GM21737 (cell line): ENCODE results near the gene TUFM.
"Not testable (repeated sequence)": the region's sequence is repeated elsewhere in the genome, so short reads cannot be mapped to it uniquely, and the experiment has no call there.

Source experiments
- ATAC-seq: cut with Tn5 transposase; IDR thresholded peaks from one replicate; pipeline ENCODE4 v1.9.1; 2021; ENCODE audit warnings: mild to moderate bottlenecking, moderate library complexity; ENCODE audit not compliant: unreplicated experiment

TUFM gene

DNA sequence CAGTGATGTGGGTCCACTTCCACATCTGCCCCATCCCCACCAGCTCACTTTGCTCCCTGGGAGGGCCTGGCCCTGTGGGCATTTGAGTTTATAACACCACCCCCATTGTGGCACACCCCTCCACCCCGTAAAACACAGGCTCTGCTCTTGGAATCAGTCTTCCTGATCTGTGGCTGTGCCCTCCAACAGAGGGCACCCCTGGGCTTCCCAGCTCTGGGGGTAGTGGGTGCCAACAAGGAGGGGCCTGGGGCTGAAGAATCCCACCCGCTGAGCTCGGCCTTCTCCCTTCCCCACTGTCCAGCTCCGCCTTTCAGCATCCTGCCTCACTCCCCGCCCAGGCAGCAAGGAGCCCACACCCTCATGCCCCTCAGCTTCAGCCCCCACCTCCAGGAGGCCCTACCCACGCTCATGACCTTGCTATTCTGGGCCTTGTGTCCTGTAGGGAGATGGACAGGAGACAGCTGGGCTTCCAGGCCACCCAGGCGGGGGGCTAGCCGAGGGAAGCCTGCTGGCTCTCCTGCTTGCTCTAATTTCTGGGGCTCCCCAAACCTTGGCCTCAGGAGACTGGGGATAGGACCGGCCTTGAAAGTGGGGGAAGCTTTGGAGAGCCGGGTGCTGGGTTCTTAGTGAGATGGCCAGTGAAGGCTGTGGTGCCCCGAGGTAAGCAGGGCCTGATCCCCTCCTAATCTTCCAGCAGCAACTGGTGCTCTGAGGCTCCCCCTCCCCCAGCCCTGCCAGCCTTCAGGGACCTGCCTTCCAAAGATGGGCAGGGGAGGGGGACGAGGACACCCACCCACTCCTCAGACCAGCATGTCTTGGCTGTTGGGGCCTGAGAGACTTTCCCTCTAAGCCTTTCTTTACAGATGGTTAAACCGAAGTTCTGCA is 29.2 kb upstream of the TUFM start:
- no peak for ATAC-seq

DNA sequence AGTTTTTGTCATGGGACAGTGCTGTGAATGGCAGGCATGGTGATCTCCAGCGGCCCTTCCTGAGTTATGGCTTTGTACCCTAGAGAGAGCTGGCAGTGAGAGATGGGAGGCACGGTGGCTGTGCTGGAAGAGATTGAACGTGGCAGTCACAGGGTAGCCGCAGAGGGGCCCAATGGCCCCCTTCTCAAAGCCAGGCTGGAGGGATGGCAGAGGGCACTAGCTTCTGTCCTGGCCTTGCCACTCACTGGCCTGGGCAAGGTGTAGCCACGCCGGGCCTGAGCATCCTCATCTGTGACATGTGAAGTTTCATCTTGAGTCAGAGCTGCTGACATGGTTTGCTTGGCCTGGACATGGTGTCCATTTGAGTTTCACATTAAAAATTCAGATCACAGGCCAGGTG is 28.3 kb upstream of the TUFM start:
- no peak for ATAC-seq

DNA sequence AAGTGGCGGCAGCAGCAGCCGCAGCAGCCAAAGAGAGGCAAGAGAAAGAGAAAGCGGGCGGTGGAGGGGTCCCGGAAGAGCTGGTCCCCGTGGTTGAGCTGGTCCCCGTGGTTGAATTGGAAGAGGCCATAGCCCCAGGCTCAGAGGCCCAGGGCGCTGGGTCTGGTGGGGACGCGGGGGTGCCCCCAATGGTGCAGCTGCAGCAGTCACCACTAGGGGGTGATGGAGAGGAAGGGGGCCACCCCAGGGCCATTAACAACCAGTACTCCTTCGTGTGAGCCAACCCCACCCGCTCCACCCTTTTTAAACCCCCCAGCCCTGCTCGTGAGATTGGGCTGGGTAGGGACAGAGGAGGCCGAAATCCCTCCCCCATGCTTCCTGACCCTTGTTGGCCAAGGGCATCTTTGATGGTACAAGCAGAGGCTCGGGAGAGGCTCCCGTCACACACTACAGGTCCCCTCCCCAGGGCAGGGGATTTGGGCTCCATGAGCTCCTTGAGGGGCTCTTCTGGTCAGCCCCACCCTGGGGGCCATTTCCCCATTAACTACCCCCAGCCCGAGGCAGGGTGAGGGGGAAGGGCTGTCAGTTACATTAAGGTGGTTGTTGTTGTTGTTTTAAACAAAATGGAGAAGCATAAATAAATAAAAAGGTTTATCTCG is 27.5 kb upstream of the TUFM start:
- ATAC-seq = no peak

DNA sequence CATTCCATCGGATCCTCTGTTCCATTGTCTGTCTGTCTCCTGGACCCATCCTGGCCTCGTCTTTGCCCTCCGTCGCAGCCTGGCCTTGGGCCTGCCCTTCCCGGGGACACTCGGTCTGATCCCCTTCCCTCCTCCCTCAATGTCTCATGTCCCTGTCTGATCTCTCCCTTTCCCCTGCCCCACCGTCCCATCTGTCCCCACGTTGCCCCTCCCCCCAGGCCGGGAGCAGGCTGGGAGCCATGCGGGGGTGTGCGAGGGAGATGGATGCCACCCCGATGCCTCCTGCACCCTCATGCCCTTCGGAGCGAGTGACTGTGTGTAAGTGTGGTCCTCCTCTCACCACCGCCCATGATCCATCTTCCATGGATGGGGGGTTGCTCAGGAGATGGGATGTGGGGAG is 26.8 kb upstream of the TUFM start:
- ATAC-seq = no peak

DNA sequence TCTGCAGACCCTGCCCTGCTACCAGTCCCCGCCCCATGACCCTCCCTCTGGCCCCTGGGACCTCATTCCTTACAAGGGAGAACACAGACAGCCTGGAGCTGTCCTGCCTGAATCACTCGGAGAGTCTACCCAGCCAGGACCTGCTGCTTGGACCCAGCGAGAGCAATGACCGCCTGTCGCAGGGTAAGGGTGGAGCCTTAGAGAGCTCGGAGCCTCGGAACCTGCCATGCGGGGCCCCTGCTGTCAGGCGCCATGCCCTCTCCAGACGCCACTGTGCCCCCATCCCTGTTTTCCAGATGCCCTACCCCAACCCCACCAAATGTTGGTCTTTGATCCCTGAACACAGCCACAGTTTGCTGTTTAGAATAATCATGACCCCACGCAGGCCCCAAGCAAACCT is 23.1 kb upstream of the TUFM start:
- no peak for ATAC-seq

DNA sequence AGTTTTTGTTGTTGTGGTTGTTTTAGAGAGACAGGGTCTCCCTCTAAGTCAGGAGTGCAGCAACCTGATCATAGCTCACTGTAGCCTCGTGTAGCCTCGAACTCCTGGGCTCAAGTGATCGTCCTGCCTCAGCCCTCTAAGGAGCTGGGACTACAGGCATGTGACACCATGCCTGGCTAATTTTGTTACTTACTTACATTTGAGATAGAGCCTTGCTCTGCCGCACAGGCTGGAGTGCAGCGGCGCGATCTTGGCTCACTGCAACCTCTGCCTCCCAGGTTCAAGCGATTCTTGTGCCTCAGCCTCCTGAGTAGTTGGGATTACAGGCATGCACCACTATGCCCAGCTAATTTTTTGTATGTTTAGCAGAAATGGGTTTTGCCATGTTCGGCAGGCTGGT is 21.5 kb upstream of the TUFM start:
- ATAC-seq = not testable (repeated sequence)

DNA sequence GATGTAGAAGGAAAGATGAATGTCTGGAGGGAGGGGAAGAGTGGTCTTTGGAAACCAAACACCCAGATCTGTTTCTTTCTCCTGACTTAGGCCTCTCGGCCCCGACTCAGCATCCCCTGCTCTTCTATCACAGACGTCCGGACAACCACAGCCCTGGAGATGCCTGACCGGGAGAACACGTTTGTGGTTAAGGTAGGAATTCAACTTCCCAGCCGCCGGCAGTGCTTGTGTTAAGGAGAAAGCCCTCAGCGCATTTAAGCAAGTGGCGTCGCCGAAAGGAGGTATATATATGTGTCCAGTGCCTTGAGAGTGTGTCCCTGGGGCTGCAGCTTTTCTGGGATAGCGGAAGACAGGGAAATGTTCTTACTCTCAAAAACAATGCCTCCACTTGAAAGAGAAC is 21.1 kb upstream of the TUFM start:
- no peak for ATAC-seq

DNA sequence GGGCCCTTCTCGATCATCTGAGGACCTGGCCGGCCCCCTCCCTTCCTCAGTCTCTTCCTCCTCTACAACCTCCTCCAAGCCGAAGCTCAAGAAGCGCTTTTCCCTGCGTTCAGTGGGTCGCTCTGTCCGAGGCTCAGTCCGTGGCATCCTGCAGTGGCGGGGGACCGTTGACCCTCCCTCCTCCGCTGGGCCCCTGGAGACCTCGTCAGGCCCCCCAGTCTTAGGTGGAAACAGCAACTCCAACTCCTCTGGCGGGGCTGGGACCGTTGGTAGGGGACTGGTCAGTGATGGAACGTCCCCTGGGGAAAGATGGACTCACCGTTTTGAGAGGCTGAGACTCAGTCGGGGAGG is 20.3 kb upstream of the TUFM start:
- ATAC-seq = no peak

DNA sequence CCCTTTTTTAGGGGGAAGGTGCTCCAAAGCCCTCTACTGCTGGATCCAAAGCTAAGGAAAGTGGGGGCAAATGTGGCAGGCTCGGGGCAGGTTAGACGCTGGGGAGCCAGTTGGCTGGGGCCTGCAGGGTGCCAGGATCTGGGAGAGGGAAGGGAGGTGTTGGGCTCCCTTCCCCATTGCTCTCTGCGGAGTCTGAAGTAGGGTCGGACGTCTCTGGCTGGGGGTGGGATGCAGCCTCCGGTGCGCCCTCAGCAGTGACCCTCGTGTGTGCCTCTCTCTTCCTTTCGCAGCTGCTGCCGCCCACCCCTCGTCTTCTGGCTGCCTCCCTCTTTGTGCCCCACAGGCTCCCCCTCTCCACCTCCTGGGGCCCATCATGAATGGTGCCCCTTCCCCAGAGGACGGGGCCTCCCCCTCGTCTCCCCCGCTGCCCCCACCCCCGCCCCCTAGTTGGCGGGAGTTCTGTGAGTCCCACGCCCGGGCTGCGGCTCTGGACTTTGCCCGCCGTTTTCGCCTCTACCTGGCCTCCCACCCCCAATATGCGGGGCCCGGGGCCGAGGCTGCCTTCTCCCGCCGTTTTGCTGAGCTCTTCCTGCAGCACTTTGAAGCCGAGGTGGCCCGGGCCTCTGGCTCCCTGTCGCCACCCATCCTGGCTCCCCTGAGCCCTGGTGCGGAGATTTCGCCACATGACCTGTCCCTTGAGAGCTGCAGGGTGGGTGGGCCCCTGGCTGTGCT is 19.7 kb upstream of the TUFM start:
- ATAC-seq = no peak

DNA sequence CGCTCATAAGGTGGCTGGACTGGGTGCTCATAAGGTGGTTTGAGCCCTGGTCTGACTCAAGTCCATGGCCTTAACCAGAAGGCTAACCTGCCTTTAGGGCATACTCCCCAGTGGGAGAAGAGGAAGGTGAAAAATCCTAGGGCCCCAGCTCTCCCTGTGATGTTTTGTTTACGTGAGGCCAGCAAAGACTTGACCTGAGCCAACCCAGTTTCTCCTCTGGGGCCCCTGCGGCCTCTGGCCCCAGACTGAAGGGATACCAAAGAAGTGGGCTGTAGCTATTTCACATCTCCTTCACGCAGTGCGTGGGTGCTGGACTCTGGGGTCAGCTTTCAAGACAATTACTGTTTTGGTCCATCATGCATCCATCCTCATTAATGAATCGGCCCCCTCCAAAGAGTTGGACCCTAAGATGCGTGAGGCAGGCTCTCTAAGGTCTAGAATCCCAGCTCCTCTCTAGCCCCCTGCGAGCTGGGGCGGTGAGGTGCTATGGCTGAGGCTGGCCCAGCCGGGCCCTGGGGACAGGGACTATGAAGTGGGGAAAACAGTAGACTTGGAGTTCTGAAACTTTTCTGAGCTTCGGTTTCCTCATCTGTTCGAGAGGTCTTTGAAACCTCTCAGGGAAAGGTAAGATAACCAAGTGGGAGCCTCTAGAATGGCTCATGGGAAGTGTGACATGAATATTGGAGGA is 19.0 kb upstream of the TUFM start:
- no peak for ATAC-seq

DNA sequence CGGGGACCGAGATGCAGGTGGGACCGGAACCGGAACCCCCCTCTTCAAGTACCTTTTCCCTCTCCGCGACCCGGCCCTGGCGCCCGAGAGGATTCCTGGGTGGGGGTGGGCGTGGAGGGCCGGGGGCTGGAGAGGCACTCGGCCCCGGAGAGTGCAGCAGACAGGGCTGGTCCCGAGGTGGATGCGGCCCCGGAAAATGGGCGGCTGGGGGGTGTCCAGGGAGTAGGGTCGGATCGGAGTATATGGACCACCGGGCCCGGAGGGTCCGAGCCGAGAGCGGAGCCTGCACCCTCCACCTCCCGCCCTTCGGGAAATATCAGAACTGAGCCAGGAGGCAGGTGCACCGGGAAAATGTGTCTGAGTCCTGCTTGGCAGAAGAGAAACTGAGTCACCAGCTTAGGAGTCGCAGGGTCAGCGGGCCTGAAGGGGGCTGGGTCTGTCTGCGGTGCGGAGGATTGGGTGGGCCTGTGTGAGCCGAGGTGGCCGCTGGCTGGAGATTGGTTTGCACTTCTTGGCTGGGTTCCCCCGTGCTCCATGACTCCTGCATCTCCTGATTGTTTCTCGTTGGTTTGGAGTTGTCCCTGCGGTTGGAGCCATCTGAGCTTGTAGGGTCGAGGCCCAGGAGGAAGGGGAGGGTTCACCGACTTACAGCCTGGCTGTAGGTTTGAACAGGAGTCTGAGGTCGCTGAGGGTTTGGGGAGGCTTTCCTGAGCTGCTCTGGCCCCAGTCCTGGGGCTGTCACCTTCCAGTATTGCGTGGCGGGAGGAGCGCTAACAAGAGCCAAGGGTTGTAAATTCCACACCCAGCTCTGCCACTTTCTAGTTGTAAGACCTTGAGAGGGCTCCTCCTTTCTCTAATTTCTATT is 18.0 kb upstream of the TUFM start:
- ATAC-seq = peak; percentile 4

DNA sequence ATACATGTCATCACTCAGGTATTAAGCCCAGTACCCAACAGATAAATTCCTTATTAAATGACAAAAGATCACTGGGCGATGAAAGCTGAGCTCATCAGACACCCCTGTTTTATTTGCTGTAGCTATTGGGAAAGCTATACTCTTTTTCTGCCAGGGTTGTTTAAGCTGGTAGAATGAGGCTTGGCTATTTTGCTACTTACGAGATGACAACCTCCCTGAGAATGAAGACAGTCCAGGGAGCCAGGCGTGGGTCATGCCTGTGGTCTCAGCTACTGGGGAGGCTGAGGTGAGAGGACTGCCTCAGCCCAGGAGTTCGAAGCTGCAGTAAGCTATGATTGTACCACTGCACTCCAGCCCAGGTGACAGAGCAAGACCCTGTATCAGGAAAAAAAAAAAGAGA is 13.2 kb upstream of the TUFM start:
- ATAC-seq = no peak

DNA sequence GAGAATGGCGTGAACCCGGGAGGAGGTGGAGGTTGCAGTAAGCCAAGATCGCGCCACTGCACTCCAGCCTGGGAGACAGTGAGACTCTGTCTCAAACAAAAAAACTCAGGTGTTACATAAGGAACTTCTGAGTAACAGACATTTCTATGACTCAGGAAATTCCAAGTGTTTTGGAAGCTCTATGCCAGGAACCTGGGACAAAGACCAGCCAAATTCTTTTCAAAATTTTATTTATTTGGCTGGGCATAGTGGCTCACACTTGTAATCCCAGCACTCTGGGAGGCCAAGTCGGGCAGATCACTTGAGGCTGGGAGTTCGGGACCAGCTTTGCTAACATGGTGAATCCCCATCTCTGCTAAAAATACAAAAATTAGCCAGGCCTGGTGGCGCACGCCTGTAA is 12.3 kb upstream of the TUFM start:
- no peak for ATAC-seq

DNA sequence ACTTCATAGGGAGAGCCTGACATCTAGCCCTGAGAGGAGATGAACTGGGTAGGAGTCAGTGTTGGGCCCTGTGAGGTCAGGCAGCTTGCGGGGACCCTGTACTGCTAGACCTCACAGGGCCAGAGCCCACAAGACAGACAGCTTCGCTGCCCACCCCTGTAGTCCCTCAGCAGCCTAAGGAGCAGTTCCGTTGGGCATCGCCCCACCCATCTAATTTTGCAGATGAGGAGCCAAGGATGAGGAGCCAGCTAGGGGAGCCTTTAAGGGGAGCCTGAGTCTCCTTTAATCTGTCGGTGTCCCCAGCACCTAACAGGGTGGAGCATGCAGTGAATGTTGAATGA is 755 bp upstream of the TUFM start:
- peak; percentile 2 for ATAC-seq

DNA sequence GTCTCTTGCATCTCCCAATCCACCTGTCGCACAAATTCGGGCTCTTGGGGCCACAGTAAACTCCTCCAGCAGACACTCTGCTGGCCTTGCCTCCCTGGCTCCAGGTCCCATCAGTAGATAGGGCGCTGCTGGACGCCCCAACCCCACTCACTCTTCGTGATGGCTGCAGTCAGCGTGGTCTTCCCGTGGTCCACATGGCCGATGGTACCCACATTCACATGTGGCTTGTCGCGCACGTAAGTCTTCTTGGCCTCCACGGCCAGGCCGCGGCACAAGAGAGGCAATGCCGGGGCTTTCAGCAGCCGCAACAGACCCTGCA is 428 bp downstream of the TUFM start:
- peak; percentile 2 for ATAC-seq

DNA sequence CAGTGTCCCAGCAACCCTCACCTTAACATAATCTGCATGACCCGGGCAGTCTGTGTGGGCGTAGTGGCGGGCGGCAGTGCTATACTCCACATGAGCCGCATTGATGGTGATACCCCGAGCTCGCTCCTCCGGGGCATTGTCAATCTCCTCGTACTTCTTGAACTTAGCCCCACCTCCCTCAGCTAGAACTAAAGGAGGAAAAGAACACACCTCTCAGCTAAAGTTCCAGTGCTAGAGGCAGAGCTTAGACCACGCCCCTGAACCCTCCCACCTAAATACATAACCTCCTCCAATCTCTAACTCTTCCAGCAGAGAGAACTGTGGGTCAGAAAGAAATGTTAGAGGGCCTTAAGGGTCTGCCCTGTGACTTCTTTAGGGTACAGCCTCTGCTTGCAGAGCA is 855 bp downstream of the TUFM start:
- ATAC-seq = no peak

DNA sequence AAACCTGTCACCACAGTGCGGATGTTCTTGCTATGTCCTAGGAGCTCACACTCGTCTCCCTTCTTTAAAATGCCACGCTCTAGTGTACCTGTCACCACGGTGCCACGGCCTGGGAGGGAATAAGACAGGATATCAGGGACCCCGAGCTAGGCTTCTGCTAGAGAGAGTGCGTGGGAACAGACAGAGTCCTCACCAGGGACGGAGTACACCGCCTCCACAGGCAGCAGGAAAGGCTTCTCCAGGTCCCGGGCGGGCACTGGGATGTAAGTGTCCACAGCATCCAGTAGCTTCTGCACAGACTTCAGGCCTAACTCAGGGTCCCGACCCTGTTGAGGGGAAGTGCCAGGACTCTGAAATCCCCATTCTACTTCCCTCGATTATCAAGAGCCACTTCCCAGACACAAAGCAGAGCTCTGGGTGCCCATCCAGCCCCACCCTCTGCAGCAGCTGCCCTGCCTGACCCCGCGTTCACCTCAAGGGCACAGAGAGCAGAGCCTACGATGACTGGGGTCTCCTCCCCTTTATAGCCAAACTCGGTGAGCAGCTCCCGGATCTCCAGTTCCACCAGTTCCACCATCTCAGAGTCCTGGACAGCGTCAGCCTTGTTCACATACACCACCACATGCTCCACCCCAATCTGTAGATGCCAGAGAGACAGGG is 1.8 kb downstream of the TUFM start:
- no peak for ATAC-seq

DNA sequence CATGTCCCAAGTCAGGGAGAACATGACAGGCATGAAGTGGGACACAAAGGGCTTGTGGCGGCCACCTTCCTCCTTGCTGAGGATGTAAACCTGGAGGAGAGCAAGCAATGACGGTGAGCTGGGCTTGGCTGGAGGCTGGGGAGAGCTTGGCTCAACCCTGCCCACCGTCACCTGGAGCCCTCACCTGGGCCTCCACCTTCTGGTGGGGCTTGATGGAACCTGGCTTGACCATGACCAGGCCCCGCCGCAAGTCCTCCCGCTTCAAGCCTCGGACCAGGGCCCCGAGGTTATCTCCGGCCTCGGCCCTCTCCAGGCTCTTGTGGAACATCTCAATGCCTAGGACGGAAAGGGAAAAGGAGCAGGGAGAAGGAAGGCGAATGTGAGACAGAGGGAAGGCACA is 2.4 kb downstream of the TUFM start:
- ATAC-seq = no peak

DNA sequence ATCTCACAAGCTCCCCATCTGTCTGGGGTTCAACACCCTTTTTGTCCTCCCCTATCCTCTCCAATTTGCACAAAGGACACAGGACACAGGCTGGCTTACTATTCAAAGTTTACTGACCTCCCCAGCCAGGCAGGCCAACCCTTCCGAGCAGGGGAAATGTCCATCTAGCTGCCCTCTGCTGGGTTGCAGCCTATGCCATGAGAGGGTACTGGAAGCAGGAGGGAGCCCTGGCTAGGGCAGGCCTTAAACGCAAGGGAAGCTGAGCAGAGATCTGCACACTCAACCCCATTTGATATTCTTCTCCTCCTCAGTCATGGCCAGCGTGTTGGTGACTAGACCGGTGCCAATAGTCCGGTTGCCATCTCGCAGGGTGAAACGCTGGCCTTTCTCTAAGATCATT is 3.5 kb downstream of the TUFM start:
- ATAC-seq = no peak

DNA sequence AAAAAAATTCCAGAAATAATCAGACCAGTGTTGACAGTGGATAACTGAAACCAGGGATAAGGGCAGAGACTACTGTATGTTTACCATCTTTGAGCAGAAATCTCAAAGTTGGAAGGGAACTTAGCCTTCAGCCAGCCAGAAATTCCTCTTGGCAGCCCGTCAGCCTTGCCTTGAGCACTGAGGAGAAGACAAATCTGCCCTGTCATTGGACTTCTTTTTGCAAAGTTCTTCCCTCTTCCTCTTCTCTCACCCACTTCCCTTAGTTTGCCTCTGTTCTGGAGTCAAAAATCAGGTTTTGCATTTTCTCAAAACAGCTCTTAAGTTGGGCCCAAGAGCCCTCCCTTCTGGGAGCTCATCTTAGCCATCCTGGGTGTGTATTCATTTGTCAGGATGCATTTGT is 6.2 kb downstream of the TUFM start:
- no peak for ATAC-seq
